PC-9 (cell line): Measurements from ENCODE around the gene KNCN. TPM values are rescaled to one million over a fixed set of nuclear protein-coding genes. Genes with fewer than 3 reads are reported as not detected.

Experiments
- BruUV-seq: library from RNA; stranded (reverse); fragments of 400-500 nt; replicated peaks from 2 replicates; lab custom pipeline; 2021; lab: Mats Ljungman, UMichigan
- CTCF ChIA-PET: fragments of 300-600 bp; sonication (Branson Sonifier 250); formaldehyde crosslinking; loops from one replicate; lab custom pipeline; 2022; ENCODE audit warnings: antibody characterized with exemption; lab: Charles Lee
- POLR2A ChIA-PET: fragments of 300-600 bp; sonication (Branson Sonifier 250); formaldehyde crosslinking; loops from one replicate; lab custom pipeline; 2022; ENCODE audit warnings: antibody characterized with exemption; ENCODE audit not compliant: unreplicated experiment; lab: Charles Lee
- DNase-seq, 2 experiments: peaks; one replicate each; pipeline versions ENCODE4 v3.0.0 to v3.0.0-alpha.2; 2015 to 2022; ENCODE audit warnings: mixed read lengths in 1 of 2
- H2AFZ ChIP-seq: fragments of 200-600 bp; sonication (generic); 2 replicates; pipeline ENCODE4 v1.8.1; 2017; ENCODE audit warnings: antibody characterized with exemption
- H3F3A ChIP-seq: fragments of 200-600 bp; sonication (generic); 2 replicates; pipeline ENCODE4 v1.8.1; 2017; ENCODE audit warnings: antibody characterized with exemption, mild to moderate bottlenecking, low read depth; ENCODE audit not compliant: insufficient read depth
- H3K27ac ChIP-seq: fragments of 200-600 bp; sonication (generic); 2 replicates; pipeline ENCODE4 v1.6.1; 2016; ENCODE audit warnings: mixed run types
- H3K27me3 ChIP-seq: fragments of 200-600 bp; sonication (generic); 2 replicates; pipeline ENCODE4 v1.6.1; 2016; ENCODE audit warnings: low read depth, mixed run types; ENCODE audit not compliant: insufficient read depth
- H3K36me3 ChIP-seq: fragments of 200-600 bp; sonication (generic); 2 replicates; pipeline ENCODE4 v1.6.1; 2016; ENCODE audit warnings: low read depth, mixed run types
- H3K4me1 ChIP-seq: fragments of 200-600 bp; sonication (generic); replicated peaks from 2 replicates; pipeline ENCODE4 v1.6.1; 2016; ENCODE audit warnings: mixed run types; ENCODE audit not compliant: insufficient read depth
- H3K4me2 ChIP-seq: fragments of 200-600 bp; sonication (generic); 2 replicates; pipeline ENCODE4 v1.6.1; 2017; ENCODE audit warnings: mixed run types
- H3K4me3 ChIP-seq: fragments of 200-600 bp; sonication (generic); 2 replicates; pipeline ENCODE4 v1.6.1; 2016; ENCODE audit warnings: mixed run types
- H3K79me2 ChIP-seq: fragments of 200-600 bp; sonication (generic); 2 replicates; pipeline ENCODE4 v1.6.1; 2017; ENCODE audit warnings: low read depth, mixed run types
- H3K9me2 ChIP-seq: fragments of 200-600 bp; sonication (generic); 2 replicates; pipeline ENCODE4 v1.8.1; 2017; ENCODE audit warnings: mild to moderate bottlenecking; ENCODE audit not compliant: insufficient read depth
- H3K9me3 ChIP-seq: fragments of 200-600 bp; sonication (generic); 2 replicates; pipeline ENCODE4 v1.8.1; 2016; ENCODE audit warnings: low read depth; ENCODE audit not compliant: insufficient read depth
- H4K20me1 ChIP-seq: fragments of 200-600 bp; sonication (generic); 2 replicates; pipeline ENCODE4 v1.8.1; 2017; ENCODE audit not compliant: insufficient read depth
- EZH2 ChIP-seq: fragments of 200-600 bp; sonication (generic); IDR thresholded peaks from 2 replicates; pipeline ENCODE4 v1.8.0; 2017; ENCODE audit warnings: antibody characterized with exemption, low read depth
- intact Hi-C: fragments of 100-400 bp; cut with micrococcal nuclease; formaldehyde crosslinking; loops from one replicate; pipeline ENCODE4 v1.10.0; 2022; ENCODE audit not compliant: unreplicated experiment
- total RNA-seq: library from RNA; stranded (reverse); gene quantifications from 2 replicates; pipeline ENCODE4 v1.2.3, GENCODE V29; 2021
- TF ChIP-seq, protein P1 (sequence below): fragments of 200-600 bp; sonication (generic); conservative IDR thresholded peaks from 2 replicates; pipeline ENCODE4 v1.6.1; 2017; ENCODE audit warnings: mixed run types, antibody characterized with exemption, mild to moderate bottlenecking, moderate library complexity

Gene KNCN
- total RNA-seq, 1 experiment from 2014 or later = not detected

DNA sequence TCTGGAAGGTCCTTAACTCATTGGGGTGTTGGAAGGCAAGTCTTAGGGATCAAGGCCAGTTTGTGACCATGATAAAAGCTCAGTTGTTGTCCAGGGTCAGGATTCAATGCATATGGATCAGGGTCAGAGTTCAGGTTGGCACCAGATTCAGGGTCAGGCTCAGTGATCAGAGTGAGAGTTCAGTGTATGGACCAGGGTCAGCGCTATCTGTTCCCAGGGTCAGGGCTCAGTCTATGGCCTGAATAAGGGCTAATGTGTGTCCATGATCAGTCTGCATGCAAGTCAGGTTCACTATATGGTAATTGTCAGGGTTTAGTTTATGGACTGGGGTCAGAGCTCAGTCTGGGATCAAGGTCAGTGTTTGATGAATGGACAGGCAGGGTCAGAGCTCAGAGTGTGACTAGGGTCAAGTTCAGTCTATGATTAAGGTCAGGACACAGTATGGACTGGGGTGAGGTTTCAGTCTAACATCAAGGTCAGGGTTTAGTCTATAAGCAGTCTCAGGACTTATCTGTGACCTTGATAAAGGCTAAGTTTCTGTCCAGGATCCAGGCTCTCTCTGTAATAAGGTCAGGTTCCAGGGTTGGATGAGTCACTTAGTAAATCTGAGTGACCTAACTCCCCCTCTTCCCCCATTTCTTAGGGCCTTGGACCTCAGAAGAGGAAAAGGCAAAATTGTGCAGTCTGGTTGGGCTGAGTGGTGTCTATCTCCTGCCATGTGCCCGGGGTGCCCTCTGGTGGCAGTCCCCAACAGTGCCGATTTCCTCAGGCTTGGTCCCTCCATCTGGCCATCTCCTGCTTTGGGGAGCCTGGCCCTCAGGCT, 23.8 kb downstream of the KNCN start:
- no TSS peak for BruUV-seq
- no peak overlapping the region for H3K4me3 ChIP-seq
- H3F3A ChIP-seq = peaks cover 8% of the 10 kb centered on the region; the same call in 1 of the 2 replicates
- no peaks in the 10 kb centered on the region for H4K20me1 ChIP-seq
- H3K9me2 ChIP-seq = no peaks in the 10 kb centered on the region
- H3K27me3 ChIP-seq = no peaks in the 10 kb centered on the region
- CTCF ChIA-PET = interaction anchor here (0.6 to 2.2 kb wide), 6 partner anchors 10 to 726 kb away, joined by 3 to 14 read pairs (median 4); no protein-coding TSS in a partner anchor
- intact Hi-C loops = loop anchor here (1.0 kb wide), 3 partner anchors 50 to 121 kb away; no protein-coding TSS in a partner anchor
- H2AFZ ChIP-seq = no peak overlapping the region
- H3K9me3 ChIP-seq = no peaks in the 10 kb centered on the region
- no peaks in the 10 kb centered on the region for H3K79me2 ChIP-seq
- H3K4me1 ChIP-seq = peaks cover 28% of the 10 kb centered on the region
- POLR2A ChIA-PET = no interaction called here
- TF ChIP-seq EZH2 = no peak
- TF ChIP-seq, protein P1, sequence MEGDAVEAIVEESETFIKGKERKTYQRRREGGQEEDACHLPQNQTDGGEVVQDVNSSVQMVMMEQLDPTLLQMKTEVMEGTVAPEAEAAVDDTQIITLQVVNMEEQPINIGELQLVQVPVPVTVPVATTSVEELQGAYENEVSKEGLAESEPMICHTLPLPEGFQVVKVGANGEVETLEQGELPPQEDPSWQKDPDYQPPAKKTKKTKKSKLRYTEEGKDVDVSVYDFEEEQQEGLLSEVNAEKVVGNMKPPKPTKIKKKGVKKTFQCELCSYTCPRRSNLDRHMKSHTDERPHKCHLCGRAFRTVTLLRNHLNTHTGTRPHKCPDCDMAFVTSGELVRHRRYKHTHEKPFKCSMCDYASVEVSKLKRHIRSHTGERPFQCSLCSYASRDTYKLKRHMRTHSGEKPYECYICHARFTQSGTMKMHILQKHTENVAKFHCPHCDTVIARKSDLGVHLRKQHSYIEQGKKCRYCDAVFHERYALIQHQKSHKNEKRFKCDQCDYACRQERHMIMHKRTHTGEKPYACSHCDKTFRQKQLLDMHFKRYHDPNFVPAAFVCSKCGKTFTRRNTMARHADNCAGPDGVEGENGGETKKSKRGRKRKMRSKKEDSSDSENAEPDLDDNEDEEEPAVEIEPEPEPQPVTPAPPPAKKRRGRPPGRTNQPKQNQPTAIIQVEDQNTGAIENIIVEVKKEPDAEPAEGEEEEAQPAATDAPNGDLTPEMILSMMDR = peak; percentile 92
- H3K4me2 ChIP-seq = no peak overlapping the region
- no peaks in the 10 kb centered on the region for H3K36me3 ChIP-seq
- peak; percentile 64 to 87 for DNase-seq
- no peak overlapping the region for H3K27ac ChIP-seq

DNA sequence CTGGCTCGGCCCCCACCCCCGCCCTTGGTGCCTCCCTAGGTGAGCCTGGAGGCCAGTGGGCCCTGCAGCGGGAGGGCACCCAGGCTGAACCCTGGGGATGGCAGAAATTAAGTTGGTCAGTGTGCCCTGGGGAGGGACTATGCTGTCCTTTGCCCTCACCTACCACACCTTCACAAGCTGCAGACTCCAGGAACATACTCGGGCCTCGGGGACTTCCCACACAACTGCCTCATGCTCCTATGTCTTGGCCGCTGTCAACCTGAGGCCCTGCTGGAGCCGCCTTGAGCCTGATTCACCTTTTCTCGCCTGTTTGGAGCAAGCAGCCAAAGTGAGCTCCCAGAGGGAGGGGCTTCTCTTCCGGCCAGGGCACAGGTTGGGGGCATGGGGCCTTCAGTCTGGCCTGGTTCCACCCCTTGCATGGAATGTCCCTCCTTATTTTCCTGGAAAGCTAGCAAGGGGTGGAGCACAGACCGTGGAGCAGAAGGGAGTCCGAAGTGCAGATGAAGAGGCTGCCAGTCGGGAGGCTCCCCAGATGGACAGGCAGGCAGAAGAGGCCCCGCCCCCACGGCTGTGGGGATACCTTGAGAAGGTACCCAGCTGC, 24.7 kb downstream of the KNCN start:
- CTCF ChIA-PET = interaction anchor here (0.7 to 2.2 kb wide), 9 partner anchors 9 to 601 kb away, joined by 3 to 16 read pairs (median 5); no protein-coding TSS in a partner anchor
- Histone ChIP-seq H3K9me2 (no peaks in the 10 kb centered on the region), H3K4me1 (peaks cover 37% of the 10 kb centered on the region), H3K4me2 (no peak overlapping the region), H3K27ac (no peak overlapping the region), H3K4me3 (no peak overlapping the region), H3F3A (peaks cover 17% of the 10 kb centered on the region), H3K36me3 (no peaks in the 10 kb centered on the region), H3K27me3 (no peaks in the 10 kb centered on the region), H3K79me2 (no peaks in the 10 kb centered on the region), H3K9me3 (no peaks in the 10 kb centered on the region), H2AFZ (no peak overlapping the region), H4K20me1 (no peaks in the 10 kb centered on the region)
- BruUV-seq = no TSS peak
- TF ChIP-seq, protein P1 = no peak
- TF ChIP-seq EZH2 = no peak
- DNase-seq = peak; percentile 26 to 43
- POLR2A ChIA-PET = no interaction called here
- intact Hi-C loops = no loop called here

DNA sequence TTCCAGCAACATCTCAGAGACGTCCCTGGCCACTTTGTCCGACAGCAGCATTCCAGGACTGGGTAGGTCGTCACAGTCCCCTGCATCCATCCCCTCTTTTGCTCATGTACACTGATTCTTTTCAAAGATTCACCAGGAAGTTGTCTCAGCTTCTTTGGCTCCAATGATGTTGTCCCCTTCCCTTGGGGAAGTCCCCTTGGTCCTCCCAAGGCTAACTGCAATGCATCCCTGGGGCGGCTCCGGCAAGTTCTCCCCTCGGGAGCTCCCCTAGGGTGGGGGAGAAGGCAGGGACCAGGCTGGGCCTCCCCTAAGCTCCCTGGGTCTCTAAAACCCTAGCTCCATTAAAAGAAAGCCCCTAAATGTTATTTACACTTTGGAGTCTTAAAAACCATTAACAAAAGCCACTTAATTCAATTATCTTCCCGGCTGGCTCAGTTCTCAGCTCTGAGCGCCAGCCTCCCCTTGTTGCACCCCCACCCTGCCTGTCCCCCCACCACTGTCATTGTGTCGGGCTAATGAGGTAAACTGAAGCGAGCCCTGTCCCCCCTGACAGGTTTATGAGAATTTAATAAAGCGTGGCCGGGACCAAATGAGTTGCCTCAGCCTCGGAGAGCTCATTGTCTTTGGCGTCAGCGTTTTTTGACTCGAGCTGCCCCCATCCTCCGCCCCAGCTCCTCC, 25.3 kb downstream of the KNCN start:
- no peak overlapping the region for H3K4me3 ChIP-seq
- TF ChIP-seq EZH2 = no peak
- TF ChIP-seq, protein P1 = no peak
- H4K20me1 ChIP-seq = no peaks in the 10 kb centered on the region
- no peaks in the 10 kb centered on the region for H3K9me2 ChIP-seq
- ChIA-PET CTCF (interaction anchor here (0.6 to 1.5 kb wide), 7 partner anchors 9 to 602 kb away, joined by 3 to 16 read pairs (median 5); a partner anchor contains a TSS), POLR2A (no interaction called here)
- no peaks in the 10 kb centered on the region for H3K27me3 ChIP-seq
- no peak overlapping the region for H3K4me2 ChIP-seq
- H3K79me2 ChIP-seq = no peaks in the 10 kb centered on the region
- intact Hi-C loops = no loop called here
- H3K4me1 ChIP-seq = peaks cover 43% of the 10 kb centered on the region
- no peak overlapping the region for H2AFZ ChIP-seq
- BruUV-seq = no TSS peak
- no peak overlapping the region for H3K27ac ChIP-seq
- H3K36me3 ChIP-seq = no peaks in the 10 kb centered on the region
- peaks cover 21% of the 10 kb centered on the region for H3F3A ChIP-seq
- H3K9me3 ChIP-seq = no peaks in the 10 kb centered on the region
- peak in 1 of 2 experiments; percentile 15 for DNase-seq
